ENCODE results near the gene MACROH2A1. TPM values are rescaled to one million over a fixed set of nuclear protein-coding genes. Genes with fewer than 3 reads are reported as not detected.

MACROH2A1 gene
- polyA plus RNA-seq, 1 of the 3 experiments (the other 2 are of a cell fraction) = 165 TPM

DNA sequence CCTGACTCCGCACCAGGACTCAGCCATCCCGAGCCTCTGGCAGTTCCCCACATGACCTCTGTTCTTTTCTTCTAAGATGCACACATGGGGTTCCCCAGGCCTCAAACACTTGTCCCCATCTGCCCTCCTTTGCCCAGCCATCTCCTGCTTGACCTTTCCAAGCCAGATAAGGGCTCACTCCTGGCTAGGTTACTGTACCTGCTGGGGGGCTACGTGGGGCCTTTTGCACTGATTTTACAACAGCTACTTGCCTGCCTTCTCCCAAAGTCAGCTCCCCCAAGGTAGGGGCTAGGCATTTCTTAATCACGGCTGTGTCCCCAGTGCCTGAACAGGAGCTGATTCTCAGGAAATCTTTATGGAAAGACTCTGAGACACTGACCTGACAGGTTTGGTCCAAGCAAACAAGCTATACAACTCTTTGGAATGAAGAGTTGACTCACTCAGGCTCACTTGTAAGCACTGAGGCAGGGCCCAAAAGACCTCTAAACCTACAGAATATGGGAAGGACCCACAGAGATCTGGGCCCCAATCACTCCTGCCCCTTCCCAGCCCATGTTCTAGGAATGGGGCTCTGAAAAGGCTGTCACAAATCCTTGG, 2.5 kb downstream of the MACROH2A1 start:
- DNase-seq = no peak
- Histone ChIP-seq H3K9me3 (no peaks in the 10 kb centered on the region), H3K9me2 (no peaks in the 10 kb centered on the region), H4K20me1 (ENCODE audit: insufficient read depth) (peaks cover 63% of the 10 kb centered on the region), H3K27ac (ENCODE audit: low read depth in 2 of 2, low read length in 1 of 2) (no peak overlapping the region), H3K4me1 (ENCODE audit: control insufficient read depth in 1 of 2, insufficient read depth in 2 of 2, low read depth in 1 of 2, low read length in 1 of 2) (peaks cover 12 to 39% of the 10 kb centered on the region in 2 experiments), H3K4me3 (ENCODE audit: low read depth in 2 of 2, low read length in 1 of 2) (0 out of 4 replicates have a peak overlapping the region, but pooled peaks of 1 of the 2 experiments have one; percentile 90), H3K9ac (no peak overlapping the region), H3K4me2 (no peak overlapping the region), H3K79me2 (ENCODE audit: insufficient read depth) (peaks cover 82% of the 10 kb centered on the region), H3K27me3 (ENCODE audit: insufficient read depth) (no peaks in the 10 kb centered on the region), H2AFZ (ENCODE audit: low read depth) (no peak overlapping the region), H3K36me3 (replicated peaks in 1 of 2; ENCODE audit: control insufficient read depth in 1 of 2, insufficient read depth in 2 of 2, low read length in 1 of 2) (peaks cover 0 to 11% of the 10 kb centered on the region in 2 experiments), H3F3A (replicated peaks; ENCODE audit: insufficient read depth) (no peaks in the 10 kb centered on the region)
- POLR2A ChIA-PET = no interaction called here
- CTCF ChIA-PET = no interaction called here
- 97% methylated on average over 4 of the region's 4 CpGs for WGBS (ENCODE audit: low lambda C conversion rate)
- TF ChIP-seq NFIC (IDR thresholded peaks at IDR 0.05; ENCODE audit: borderline replicate concordance) (no peak), TEAD4 (IDR thresholded peaks at IDR 0.05; ENCODE audit: borderline replicate concordance, insufficient read depth) (no peak), FOSL2 (IDR thresholded peaks at IDR 0.05; ENCODE audit: borderline replicate concordance, low read depth) (no peak), RCOR1 (IDR thresholded peaks at IDR 0.05; ENCODE audit: low read length) (no peak), SIN3A (IDR thresholded peaks at IDR 0.05; ENCODE audit: borderline replicate concordance, low read depth, low read length) (no peak), TAF1 (IDR thresholded peaks at IDR 0.05; ENCODE audit: borderline replicate concordance, low read depth, low read length) (no peak), YY1 (IDR thresholded peaks at IDR 0.05; ENCODE audit: low read depth) (no peak), SMC3 (IDR thresholded peaks at IDR 0.05; ENCODE audit: low read depth, low read length) (no peak), RFX5 (IDR thresholded peaks at IDR 0.05; ENCODE audit: low read length) (no peak), USF2 (IDR thresholded peaks at IDR 0.05; ENCODE audit: borderline replicate concordance, low read depth, low read length) (no peak), FOXJ3 (CRISPR knock-in tag; IDR thresholded peaks at IDR 0.05) (no peak), GABPA (IDR thresholded peaks at IDR 0.05; ENCODE audit: low read depth) (no peak)
- TF ChIP-seq, protein P1, sequence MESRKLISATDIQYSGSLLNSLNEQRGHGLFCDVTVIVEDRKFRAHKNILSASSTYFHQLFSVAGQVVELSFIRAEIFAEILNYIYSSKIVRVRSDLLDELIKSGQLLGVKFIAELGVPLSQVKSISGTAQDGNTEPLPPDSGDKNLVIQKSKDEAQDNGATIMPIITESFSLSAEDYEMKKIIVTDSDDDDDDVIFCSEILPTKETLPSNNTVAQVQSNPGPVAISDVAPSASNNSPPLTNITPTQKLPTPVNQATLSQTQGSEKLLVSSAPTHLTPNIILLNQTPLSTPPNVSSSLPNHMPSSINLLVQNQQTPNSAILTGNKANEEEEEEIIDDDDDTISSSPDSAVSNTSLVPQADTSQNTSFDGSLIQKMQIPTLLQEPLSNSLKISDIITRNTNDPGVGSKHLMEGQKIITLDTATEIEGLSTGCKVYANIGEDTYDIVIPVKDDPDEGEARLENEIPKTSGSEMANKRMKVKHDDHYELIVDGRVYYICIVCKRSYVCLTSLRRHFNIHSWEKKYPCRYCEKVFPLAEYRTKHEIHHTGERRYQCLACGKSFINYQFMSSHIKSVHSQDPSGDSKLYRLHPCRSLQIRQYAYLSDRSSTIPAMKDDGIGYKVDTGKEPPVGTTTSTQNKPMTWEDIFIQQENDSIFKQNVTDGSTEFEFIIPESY (IDR thresholded peaks at IDR 0.05; ENCODE audit: borderline replicate concordance, low read depth) = no peak
- TF ChIP-seq, protein P2, sequence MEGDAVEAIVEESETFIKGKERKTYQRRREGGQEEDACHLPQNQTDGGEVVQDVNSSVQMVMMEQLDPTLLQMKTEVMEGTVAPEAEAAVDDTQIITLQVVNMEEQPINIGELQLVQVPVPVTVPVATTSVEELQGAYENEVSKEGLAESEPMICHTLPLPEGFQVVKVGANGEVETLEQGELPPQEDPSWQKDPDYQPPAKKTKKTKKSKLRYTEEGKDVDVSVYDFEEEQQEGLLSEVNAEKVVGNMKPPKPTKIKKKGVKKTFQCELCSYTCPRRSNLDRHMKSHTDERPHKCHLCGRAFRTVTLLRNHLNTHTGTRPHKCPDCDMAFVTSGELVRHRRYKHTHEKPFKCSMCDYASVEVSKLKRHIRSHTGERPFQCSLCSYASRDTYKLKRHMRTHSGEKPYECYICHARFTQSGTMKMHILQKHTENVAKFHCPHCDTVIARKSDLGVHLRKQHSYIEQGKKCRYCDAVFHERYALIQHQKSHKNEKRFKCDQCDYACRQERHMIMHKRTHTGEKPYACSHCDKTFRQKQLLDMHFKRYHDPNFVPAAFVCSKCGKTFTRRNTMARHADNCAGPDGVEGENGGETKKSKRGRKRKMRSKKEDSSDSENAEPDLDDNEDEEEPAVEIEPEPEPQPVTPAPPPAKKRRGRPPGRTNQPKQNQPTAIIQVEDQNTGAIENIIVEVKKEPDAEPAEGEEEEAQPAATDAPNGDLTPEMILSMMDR (IDR thresholded peaks at IDR 0.05) = no peak
- TF ChIP-seq, protein P3, sequence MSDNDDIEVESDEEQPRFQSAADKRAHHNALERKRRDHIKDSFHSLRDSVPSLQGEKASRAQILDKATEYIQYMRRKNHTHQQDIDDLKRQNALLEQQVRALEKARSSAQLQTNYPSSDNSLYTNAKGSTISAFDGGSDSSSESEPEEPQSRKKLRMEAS (IDR thresholded peaks at IDR 0.05; ENCODE audit: low read depth) = no peak

Data from SK-N-SH (cell line).